GM21526 (cell line): ENCODE data around the gene CSAD.

ENCODE experiments used
- ATAC-seq: cut with Tn5 transposase; IDR thresholded peaks from one replicate; pipeline ENCODE4 v1.9.1; 2021; ENCODE audit warnings: moderate library complexity; ENCODE audit not compliant: unreplicated experiment, low FRiP score

CSAD gene

DNA sequence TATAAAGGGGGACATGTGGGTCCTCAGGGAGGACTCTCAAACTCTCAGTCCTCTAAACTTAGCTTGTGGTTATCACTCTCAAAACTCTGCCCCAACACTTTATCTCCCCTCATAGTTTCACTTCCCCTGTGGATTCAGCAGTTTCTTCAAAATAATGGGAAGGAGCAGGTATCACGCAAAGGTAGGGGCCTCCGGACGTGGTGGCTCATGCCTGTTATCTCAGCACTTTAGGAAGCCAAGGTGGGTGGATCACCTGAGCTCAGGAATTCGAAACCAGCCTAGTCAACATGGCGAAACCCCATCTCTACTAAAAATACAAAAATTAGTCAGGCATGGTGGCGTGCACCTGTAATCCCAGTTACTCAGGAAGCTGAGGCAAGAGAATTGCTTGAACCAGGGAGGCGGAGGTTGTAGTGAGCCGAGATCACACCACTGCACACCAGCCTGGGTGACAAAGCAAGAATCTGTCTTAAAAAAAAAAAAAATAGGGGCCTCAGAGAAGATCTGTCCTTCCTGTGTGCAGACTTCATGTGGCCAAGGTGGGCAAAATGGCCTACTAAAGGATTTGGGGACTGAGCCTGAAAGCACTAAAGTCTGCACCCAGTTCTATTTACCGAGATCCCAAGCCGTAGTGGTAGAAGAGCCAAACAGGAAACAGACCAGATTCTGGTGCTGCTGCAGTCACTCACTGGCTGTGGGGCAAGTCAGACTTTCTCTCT is 19.9 kb upstream of the CSAD start:
- peak; percentile 32 for ATAC-seq

DNA sequence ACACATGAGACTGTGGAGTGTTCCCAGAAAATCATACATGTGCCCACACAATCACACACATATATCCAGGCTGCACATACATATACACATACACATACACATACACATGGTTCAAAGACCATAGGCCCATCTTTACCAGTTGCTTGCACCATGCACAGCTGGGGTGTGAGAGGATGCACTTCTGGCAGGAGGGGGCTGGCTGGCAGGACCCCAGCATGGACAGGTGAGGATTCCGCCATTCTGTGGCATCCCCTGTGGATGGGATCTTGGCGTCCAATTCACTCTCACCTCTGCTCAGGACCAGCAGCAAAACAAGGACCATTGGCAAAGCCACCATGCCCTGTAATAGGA is 19.4 kb upstream of the CSAD start:
- peak; percentile 9 for ATAC-seq

DNA sequence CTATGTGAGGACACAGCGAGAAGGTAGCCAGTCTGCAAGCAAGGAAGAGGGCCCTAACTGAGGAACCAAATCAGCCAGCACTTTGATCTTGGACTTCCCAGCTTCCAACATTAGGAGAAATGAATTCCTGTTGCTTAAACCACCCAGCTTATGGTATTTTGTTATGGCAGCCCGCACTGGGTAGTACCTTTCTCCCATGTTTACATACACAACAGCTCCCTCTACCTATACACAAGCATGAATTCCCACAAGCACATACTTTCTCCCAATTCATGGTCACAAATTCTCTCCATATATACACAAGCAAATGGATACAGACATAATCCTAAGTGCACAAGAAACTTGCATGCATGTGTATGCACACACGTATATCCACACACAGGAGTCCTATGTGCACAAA is 19.0 kb upstream of the CSAD start:
- no peak for ATAC-seq

DNA sequence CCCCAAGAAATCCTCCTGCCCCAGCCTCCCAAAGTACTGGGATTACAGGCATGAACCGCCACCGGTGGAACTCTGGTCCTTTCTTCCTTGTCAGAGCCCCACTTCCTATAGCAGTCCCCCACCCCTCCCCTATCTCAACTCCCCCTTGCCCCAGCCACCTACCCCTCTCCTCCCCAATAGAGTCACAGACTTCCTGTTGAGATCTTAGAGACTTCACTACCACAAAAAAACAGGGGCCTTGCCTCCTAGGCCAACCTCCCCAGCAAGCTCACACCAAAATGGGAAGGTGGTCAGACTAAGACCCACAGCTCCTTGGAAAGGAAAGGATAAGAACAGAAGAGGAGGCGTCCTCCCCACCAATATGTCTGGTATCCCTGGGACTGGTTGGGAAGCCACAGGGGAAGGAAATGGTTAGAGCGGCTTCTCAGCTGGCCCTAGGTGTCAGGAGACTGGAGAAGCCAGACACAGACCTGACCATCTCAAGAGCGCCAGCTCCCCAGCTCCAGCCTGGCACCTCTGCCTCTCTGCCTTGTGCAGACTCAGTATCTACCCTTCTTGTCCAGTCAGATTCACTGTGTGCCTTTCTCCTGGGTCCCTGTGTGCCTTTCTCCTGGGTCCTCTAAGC is 17.9 kb upstream of the CSAD start:
- no peak for ATAC-seq

DNA sequence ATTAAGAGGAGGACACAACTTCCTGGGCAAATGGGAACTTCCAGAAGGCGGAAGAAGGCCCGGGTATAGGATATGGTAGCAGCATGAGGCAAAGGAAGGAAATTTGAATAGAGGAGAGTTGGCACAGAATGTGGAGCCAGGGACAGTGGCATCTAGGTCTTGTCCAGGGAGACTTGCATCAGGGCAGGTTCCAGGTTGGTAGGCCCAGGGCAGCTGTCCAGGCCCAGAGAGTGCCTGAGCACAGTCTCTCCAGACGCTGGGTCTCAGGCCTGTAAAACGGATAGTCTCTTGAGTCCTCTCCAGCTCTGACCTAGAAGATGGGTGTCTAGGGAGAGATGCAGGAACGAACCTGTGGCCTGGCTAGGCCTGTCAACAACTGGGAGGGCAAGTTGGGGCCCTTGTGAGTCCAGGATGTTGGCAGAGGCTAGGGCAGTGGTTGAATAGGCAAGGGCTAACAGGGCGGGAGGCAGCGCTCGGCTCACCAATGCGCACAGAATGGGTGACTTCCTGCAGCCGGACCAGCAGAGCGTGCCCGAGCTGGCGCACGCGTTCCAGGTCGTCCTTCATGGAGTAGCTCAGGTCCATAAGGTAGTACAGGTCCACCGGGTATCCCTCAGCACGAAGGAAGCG is 16.4 kb upstream of the CSAD start:
- no peak for ATAC-seq

DNA sequence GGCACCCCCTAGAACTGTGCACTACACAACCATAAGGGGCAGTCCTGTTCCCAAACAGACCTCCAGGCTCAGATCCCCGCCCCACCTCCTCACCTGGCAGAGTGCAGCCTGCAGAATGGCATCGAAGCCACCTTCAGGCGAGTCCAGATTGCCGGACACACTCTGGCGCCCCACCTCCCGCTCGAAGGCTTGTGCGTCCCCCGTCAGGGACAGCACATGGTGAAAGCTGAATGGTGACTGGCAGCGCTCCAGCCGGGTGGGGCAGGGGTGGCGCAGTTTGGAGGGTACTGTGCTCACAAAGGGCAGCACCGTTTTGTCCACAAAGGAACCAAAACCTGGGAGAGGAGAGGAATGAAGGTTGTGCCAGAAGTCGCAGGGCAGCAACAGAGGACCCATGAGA is 15.8 kb upstream of the CSAD start:
- ATAC-seq, result no peak

DNA sequence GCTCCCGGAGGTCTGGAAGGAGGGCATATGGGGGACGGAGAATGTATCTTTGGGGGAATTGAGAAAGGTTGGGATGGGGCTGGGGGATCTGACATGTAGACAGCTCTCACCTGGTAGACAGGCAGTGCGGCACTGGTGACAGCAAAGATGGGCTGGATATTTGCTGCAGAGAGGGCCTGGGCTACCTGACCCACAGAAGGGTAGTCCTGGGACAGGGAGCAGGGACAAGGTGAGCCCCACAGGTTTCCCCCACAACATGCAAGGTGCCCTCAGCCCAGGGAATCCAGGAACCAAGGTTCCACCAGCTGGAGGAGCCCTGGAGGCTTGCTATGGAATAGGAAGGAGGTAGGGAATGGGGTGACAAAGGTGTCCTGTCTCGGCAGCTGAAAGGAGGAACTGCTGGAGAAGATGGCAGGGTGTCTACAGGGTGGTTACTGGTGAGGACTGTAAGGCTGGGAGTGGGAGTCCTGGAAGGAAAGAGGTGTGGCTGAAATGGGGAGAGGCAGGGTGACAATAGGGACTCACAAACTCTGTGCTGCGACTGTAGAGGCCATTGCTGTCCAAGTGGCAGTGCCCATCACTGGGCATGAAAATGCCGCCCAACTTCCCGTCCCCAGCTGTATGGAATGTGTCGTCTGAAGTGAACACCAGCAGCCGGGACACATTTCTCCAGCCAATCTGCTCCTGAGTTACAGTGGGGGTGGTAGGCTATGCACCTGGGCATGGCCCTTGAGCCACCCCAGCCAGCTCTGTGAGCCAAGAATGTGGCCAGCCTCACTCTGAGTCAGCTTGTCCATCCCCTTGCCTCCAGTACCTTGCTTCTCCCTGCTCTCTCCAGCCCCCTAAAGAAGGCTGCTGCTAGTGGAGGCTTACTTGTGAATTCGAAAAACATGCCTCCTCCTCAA is 15.0 kb upstream of the CSAD start:
- no peak for ATAC-seq

DNA sequence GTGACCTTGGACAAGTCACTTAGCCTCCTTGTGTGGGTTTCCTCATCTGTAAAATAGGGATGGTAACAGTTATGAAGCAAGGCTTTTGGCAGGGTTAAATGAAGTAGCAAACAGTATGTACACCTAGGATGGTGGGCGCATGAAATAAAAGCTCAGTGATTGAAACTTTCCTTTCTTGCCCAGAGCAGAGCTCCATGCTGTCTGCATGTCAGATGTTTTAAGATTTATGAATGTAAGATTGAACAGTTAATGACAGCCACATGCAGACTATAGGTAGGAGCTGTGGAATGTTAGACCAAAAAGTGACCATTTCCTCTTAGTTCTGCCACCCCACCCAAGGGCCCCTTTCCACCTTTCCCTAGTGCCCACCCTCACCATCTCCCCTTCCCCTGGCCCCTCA is 14.2 kb upstream of the CSAD start:
- no peak for ATAC-seq

DNA sequence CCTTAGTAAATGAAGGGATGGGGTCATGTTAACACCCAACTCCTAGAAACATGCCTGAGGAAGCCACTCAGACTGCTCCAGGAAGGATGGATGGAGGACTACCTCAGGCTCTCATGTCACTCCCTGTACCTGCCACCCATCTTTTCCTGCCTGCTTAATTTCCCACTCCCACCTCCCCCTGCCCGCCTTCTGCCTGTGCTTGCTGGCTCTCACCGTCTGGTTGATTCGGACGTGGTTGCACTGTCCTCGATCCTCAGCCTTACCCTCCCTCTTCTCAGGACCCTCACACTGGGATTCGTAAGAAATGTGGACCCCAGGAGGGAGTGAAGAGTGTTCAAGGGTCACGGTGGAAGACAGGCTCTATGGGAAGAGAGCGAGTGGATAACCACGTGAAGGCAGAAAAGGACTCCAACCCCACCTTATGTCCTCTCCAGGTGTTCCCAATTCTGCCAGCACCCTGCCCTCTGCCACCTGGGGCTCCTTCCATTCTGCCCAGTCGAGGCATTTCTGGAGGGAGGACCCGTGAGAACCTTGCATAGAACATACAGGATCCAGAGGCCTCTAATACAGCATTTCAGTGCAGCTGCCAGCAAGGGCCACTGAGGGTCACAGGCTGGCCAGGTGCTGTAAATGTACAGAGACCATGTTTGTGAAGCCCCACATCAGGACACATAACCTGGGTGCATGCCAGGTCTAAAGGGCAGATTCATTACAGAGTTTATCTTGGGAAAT is 13.4 kb upstream of the CSAD start:
- ATAC-seq, result no peak

DNA sequence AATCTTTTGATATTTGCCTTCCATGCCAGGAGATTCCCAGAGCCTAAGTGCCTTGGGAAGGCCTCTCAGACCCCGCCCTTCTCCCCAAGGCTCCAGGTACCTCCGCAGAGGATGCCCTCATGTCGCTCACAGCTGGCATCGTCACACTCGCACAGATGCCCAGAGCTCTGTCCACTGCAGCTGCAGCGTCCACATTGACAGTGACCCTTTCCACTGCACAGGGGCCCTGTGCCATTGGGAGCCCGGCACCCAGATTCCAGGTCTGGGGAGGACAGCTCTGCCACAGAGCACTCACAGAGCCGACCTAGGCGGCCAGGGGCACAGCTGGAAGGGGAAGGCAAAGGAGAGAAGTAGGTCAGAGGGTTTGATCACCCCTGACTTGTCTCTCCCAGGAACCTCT is 12.3 kb upstream of the CSAD start:
- no peak for ATAC-seq

DNA sequence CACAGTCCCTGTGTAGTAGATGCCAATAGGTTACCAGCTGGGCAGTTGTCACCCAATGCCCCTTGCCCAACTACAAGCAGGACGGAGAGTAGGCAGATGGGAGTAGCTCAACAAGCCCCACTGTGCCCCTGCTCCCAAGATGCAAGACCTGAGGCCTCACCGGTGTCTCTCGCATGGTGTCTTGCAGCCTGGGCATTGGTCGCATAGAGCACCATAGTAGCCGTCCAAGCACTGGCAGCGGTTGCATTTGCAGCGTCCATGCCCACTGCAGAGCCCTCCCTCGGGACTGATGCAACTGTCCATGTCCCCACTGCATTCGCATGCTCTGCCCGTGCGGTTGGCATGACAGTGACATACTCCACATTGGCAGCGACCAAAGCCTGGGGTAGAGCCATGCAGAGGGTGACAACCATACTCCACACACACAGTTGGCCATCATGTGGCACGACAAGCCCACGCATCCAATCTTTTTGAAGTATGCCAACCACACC is 11.9 kb upstream of the CSAD start:
- no peak for ATAC-seq

DNA sequence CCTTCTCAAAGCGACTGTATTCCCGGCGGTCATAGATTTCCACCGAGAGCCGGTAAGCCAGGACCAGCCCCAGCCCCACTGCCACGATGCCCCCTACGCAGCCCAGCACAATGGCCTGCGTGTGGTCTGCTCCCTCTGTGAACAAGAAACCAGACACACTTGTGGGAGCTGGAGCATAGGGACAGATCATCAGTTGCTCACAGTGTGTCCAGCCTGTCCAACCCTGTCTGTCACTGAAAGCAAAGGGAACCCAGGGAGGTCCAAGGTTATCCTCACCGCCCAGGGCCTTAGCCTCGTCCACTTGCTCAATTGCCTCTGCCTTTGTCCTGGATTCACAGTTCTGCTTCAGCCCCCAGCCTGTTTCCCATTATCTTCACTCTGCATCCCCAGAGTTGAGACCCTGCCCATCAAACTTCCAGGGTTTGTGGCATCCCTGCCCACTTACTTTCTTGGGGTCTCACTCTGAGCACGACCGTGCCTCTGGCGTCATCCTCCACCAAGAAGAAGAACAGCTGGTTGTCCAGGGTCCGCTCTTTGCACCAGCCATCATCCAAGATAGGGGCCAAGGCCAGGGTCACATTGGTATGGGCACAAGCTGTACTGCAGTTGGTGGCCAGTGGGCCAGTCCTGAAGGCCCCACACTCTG is 11.3 kb upstream of the CSAD start:
- no peak for ATAC-seq

DNA sequence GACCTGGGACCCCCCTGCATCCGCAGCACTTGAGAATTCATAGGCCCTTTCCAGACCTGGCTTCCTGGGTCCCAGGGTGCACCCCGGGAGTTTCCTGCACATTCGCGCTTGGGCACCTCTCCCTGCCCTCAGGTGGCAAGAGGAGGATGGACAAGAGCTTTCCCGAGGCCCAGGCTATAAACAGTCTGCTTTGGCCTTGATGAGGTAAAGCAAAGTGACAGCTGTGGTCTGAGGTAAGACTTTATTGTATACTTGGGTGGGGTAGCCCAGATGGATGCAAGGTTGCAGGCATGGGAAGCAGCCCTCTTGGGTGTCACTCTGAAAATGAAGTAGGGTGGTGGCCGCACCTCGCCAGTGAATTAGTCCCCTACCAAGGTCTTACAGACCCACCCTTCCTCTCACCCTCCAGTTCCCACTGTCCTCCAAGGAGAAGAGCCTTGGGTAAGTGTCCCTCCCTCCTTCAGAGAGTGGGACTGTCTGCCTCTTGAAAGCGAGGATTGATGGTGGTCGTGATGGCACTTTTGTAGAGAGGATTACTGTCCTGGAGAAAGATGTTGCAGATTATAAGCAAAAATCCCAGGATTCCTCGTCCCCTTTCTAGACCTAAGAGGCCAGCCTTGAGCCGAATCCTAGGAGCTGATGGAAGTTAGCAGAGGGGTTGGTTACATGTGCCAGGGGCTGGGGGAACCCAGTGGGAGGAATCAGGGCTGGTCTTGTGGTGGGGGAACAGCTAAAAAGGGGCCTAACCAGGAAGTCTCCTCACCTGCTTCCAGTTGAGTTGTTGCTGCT is 10.6 kb upstream of the CSAD start:
- no peak for ATAC-seq

DNA sequence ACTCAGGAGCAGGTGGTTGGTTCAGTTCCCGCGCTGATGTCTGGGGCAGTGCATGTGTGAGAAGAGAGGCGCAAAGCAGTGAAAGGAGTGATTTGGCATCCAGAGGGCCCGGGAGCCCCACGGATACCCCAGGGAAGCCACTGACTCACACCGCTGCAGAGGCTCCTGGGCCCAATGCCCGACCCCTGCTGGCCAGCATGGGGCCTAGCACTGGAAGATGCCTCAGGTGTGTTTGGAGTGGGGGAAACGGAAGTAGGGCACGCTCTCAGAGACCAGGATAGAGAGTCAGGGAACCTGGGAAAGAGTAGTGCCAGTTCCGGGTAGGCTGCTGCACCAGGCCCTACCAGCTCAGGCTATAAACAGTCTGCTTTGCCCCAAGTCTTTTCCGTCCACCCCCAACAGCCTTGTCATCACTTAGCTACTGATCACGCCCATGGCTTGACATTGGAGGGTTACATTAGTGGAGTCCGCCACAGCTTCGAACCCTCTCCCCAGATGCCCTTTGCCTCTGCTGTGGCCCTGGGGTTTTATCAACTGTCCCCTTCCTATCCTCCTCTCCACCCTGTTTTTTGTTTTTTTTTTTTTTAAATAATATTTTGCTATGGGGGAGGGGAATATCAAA is 9.5 kb upstream of the CSAD start:
- no peak for ATAC-seq

DNA sequence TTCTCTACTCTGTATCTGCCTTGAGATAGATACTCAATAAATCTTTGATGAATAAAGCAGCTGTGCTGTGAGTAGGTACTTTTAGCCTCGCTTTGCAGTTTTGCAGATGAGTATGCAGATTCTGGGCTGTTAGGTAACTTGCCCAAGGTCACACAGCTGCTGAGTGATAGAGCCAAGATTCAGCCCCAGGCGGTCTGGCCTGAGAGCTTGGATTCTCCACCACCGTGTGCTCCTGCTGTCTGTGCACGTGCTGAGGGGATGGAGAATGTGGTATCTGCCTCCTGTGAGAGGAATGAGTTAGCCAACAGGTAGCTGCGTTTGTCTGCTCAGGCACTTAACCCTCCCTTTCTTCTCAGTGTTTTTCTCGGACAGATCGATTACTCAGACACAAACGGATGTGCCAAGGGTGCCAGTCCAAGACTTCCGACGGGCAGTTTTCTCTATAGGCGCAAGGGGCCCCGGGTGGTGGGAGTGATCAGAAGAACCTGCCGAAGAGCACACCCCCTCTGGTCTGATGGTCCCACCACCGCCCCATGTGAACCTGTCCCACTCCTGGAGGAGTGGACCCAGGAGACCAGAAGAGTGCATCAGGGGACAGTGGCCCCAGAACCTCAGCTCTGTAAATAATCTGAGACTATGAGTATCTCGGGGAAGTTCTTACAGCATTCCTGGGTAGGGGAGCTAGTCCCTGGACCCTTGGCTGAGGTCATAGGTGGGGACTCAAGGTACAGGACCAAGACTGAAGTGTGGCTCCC is 6.6 kb upstream of the CSAD start:
- ATAC-seq, result no peak

DNA sequence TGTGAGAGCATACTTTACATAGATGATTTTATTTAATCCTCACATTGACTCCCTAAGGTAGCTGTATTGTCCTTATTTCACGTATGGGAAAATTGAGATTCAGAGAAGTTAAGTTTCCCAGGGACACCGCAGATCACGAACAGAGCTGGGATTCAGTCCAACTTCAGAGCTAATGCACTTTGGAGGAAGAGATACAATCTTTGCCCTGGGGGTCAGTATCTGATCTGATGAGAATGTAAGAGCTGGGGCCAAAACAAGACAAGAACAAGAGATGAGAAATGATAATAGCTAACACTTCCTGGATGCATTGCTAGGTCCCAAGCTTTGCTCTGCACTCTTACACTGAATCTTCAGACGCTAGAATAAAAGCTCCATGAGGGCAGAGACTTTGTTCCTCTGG is 6.0 kb upstream of the CSAD start:
- no peak for ATAC-seq

DNA sequence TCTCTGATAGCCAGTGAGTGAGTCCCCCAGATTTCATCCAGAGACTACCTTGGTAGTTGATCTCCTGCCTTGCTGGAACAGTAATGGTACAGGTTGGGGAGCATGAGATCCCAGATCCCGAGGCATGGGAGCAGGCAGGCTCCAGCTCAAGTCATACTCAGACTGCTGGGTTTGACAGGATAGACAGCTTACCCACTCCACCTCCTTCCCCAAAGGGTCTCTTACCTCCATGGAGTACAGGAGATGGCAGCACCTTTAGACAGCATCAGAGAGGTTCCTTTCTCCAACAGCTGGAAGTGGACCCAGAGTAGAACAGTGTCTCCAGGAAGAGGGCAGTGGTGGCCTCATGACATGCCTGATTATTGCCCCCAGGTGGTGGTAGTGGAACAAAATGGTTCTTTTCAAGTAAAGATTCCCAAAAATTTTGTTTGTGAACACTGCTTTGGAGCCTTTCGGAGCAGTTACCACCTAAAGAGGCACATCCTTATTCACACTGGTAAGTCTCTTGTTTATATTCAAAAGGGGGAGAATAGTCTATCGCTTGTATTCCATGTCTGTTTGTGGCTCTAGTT is 4.9 kb upstream of the CSAD start:
- no peak for ATAC-seq

DNA sequence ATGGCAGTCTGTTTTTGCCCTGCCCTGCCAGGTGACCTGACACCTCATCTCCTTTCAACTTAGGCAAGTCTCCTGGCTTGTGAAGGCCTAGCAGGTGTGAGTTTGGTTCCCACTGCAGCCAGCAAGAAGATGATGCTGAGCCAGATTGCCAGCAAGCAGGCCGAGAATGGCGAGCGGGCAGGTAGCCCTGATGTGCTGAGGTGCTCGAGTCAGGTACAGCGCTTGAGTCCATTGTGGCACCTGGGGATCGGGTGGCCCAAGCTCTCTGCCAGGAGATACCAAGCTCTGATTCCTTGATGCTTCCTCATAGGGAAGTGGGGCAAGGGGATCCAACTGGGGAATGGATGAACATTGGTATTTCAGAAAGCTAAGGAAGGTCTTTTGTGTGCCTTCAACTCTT is 4.1 kb upstream of the CSAD start:
- ATAC-seq, result no peak
